Glutamatergic neuron (in vitro differentiated cells): Measurements from ENCODE around the gene HMGCS2. TPM values are rescaled to one million over a fixed set of nuclear protein-coding genes. Genes with fewer than 3 reads are reported as not detected.

ENCODE experiments used
- DNase-seq: peaks from one replicate; pipeline ENCODE4 v3.0.0; 2022
- H3K27ac Mint-ChIP-seq: one replicate; pipeline ENCODE4 v1.8.0; 2020; ENCODE audit warnings: mild to moderate bottlenecking, mixed read lengths, inconsistent platforms; ENCODE audit not compliant: unreplicated experiment
- H3K27me3 Mint-ChIP-seq: one replicate; pipeline ENCODE4 v1.8.0; 2020; ENCODE audit warnings: mild to moderate bottlenecking, moderate library complexity, mixed read lengths, inconsistent platforms; ENCODE audit not compliant: unreplicated experiment
- H3K36me3 Mint-ChIP-seq: one replicate; pipeline ENCODE4 v1.8.0; 2020; ENCODE audit warnings: mild to moderate bottlenecking, mixed read lengths, inconsistent platforms; ENCODE audit not compliant: unreplicated experiment
- H3K4me1 Mint-ChIP-seq: one replicate; pipeline ENCODE4 v1.8.0; 2020; ENCODE audit warnings: mild to moderate bottlenecking, low read depth, mixed read lengths, inconsistent platforms; ENCODE audit not compliant: unreplicated experiment
- H3K4me3 Mint-ChIP-seq: one replicate; pipeline ENCODE4 v1.8.0; 2020; ENCODE audit warnings: mild to moderate bottlenecking, mixed read lengths, inconsistent platforms; ENCODE audit not compliant: unreplicated experiment
- H3K9me3 Mint-ChIP-seq: one replicate; pipeline ENCODE4 v1.8.0; 2020; ENCODE audit warnings: mild to moderate bottlenecking, moderate library complexity, mixed read lengths, inconsistent platforms; ENCODE audit not compliant: unreplicated experiment
- total RNA-seq: library from RNA; stranded (reverse); fragmentation: NEBNext Ultra II Directional; extraction: Animal tissue kit (Norgen Biotek cat#: 25700); gene quantifications from one replicate; pipeline ENCODE4 v1.2.1, GENCODE V29; 2021; ENCODE audit not compliant: unreplicated experiment
- TF ChIP-seq, protein P1 (sequence below): fragments of 200-600 bp; sonication (generic); IDR thresholded peaks from one replicate; pipeline ENCODE4 v1.5.0; 2021; ENCODE audit not compliant: partially characterized antibody, unreplicated experiment

Gene HMGCS2
- total RNA-seq, 1 donor from 2014 or later: not detected

DNA sequence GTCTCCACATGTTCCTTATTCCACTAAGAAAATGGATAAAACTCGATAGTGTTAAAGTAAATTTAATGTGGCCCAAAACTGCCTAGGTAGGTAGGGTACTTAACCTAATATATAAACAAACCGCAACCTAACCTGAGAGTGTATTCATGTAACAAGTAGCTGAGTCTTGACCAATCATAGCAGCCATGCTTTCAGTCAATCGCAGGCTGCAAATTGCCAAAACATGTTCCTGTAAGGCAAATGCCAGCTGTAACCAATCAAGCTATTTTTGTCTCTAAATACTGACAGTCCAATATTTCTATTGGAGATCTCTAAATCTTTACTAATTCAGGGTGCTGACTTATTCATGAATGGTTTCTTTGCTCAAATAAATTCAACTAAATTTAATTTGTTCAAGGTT, 3.1 kb upstream of the HMGCS2 start:
- H3K27me3 Mint-ChIP-seq: no peaks in the 10 kb centered on the region

DNA sequence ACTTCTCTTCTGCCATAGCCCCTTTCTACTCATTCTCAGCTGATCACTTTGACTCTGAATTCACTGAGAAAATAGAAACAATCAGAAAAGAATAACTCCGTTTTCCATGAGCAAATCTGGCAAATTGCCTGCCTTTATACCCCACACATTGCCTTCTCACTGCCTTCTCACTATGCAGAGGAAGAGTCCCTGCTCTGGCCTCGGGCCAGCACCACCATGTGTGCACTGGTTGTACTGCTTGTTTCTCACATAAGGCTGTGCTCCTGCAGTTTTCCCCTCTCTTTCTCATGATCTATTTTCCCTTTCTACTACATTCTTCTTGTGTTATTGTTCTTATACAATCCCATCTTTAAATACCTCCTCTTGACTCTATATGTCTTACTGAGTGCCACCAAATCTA, 2.3 kb upstream of the HMGCS2 start:
- no peaks in the 10 kb centered on the region for H3K9me3 Mint-ChIP-seq
- no peaks in the 10 kb centered on the region for H3K36me3 Mint-ChIP-seq
- H3K27me3 Mint-ChIP-seq: no peaks in the 10 kb centered on the region
- no peak for DNase-seq
- peaks cover 7% of the 10 kb centered on the region for H3K4me1 Mint-ChIP-seq
- no peak overlapping the region for H3K27ac Mint-ChIP-seq
- no peak overlapping the region for H3K4me3 Mint-ChIP-seq
- TF ChIP-seq, protein P1, sequence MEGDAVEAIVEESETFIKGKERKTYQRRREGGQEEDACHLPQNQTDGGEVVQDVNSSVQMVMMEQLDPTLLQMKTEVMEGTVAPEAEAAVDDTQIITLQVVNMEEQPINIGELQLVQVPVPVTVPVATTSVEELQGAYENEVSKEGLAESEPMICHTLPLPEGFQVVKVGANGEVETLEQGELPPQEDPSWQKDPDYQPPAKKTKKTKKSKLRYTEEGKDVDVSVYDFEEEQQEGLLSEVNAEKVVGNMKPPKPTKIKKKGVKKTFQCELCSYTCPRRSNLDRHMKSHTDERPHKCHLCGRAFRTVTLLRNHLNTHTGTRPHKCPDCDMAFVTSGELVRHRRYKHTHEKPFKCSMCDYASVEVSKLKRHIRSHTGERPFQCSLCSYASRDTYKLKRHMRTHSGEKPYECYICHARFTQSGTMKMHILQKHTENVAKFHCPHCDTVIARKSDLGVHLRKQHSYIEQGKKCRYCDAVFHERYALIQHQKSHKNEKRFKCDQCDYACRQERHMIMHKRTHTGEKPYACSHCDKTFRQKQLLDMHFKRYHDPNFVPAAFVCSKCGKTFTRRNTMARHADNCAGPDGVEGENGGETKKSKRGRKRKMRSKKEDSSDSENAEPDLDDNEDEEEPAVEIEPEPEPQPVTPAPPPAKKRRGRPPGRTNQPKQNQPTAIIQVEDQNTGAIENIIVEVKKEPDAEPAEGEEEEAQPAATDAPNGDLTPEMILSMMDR: no peak

More for the DNA sequence above, 3.1 kb upstream of the HMGCS2 start:
- H3K27ac Mint-ChIP-seq: no peak overlapping the region
- peaks cover 7% of the 10 kb centered on the region for H3K4me1 Mint-ChIP-seq
- TF ChIP-seq, protein P1: no peak
- H3K36me3 Mint-ChIP-seq: no peaks in the 10 kb centered on the region
- no peak for DNase-seq
- H3K4me3 Mint-ChIP-seq: no peak overlapping the region
- no peaks in the 10 kb centered on the region for H3K9me3 Mint-ChIP-seq

DNA sequence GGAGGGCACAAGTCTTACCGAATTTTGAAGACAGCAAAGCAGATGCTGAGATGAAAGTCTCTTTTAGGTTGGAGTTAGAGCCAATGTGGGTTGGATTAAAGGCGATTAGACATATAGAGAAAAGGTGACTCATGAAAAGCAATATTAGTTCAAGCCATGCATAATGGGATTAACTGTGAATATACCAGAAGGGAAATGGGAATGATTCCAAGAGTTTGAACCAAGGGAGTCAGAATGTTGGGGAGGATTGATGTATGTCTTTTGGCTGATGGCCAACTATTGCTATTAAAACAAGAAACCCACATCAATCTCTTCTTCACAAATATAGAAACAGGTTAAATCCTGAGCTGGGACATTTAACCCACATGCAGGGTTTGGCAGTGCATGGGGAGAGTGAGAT, 1.2 kb downstream of the HMGCS2 start:
- no peaks in the 10 kb centered on the region for H3K4me1 Mint-ChIP-seq
- no peak overlapping the region for H3K27ac Mint-ChIP-seq
- TF ChIP-seq, protein P1: no peak
- no peak overlapping the region for H3K4me3 Mint-ChIP-seq
- no peaks in the 10 kb centered on the region for H3K36me3 Mint-ChIP-seq
- no peaks in the 10 kb centered on the region for H3K27me3 Mint-ChIP-seq
- H3K9me3 Mint-ChIP-seq: no peaks in the 10 kb centered on the region
- DNase-seq: no peak

DNA sequence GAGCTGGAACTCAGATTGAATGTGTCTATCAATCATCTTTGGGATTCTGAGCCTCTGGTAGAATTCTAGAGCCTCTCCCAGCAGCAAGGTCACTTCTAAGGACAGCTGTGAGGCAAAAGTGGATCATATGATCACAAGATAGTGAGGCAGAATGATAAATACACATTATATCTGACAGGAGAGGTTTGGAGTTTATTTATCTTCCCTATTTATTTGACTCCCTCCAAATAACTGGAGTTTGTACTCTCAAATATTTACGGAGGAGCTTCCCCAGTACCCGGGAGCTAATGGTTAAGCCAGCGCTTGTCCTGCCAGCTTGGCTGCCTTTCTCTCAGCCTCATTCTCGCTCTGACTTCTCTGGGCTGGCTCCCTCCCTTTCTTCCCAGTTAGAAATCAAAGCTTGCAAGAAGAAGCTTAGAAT, 2.3 kb downstream of the HMGCS2 start:
- DNase-seq: no peak
- Mint-ChIP-seq H3K4me1 (no peaks in the 10 kb centered on the region), H3K36me3 (no peaks in the 10 kb centered on the region), H3K4me3 (no peak overlapping the region), H3K9me3 (no peaks in the 10 kb centered on the region), H3K27ac (no peak overlapping the region), H3K27me3 (no peaks in the 10 kb centered on the region)
- TF ChIP-seq, protein P1: no peak

DNA sequence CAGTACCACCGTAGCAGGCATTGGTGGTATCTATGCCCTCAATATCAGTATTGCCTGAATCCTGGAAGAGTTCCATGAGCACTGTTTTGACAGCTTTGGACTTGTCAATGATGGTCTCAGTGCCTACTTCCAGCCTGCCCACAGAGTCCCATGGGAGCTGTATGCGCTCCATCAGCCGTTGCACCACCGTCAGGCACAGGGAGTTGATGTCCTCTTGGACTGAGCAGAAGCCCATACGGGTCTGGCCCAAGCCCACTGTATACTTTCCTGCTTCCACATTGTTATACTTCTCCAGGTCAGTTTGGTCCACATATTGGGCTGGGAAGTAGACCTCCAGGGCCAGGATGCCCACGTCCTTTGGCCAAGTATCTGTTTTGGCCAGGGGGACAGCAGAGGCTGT, 4.5 kb downstream of the HMGCS2 start:
- Mint-ChIP-seq H3K4me1 (no peaks in the 10 kb centered on the region), H3K9me3 (no peaks in the 10 kb centered on the region), H3K27me3 (no peaks in the 10 kb centered on the region), H3K36me3 (no peaks in the 10 kb centered on the region), H3K4me3 (no peak overlapping the region), H3K27ac (no peak overlapping the region)
- TF ChIP-seq, protein P1: no peak
- DNase-seq: no peak
